Type B pancreatic cell (in vitro differentiated cells): ENCODE results near the gene UCN. TPM values are rescaled to one million over a fixed set of nuclear protein-coding genes. Genes with fewer than 3 reads are reported as not detected.
A peak's percentile ranks its signal among the peaks of the same experiment; 100 is the strongest.
"Not testable (repeated sequence)": the region's sequence is repeated elsewhere in the genome, so short reads cannot be mapped to it uniquely, and the experiment has no call there.

Experiments used
- DNase-seq: peaks from one replicate; pipeline ENCODE4 v3.0.0; 2021; ENCODE audit warnings: mixed read lengths; ENCODE audit not compliant: unreplicated experiment; ENCODE audit errors: extremely low spot score
- H3K27ac Mint-ChIP-seq: 2 replicates; pipeline ENCODE4 v1.8.0; 2021; ENCODE audit warnings: mild to moderate bottlenecking, mixed read lengths
- H3K27me3 Mint-ChIP-seq: 2 replicates; pipeline ENCODE4 v1.8.0; 2021; ENCODE audit warnings: mixed read lengths
- H3K36me3 Mint-ChIP-seq: 2 replicates; pipeline ENCODE4 v1.8.0; 2021; ENCODE audit warnings: mixed read lengths
- H3K4me1 Mint-ChIP-seq: one replicate; pipeline ENCODE4 v1.8.0; 2021; ENCODE audit warnings: mixed read lengths; ENCODE audit not compliant: unreplicated experiment
- H3K4me3 Mint-ChIP-seq: 2 replicates; pipeline ENCODE4 v1.8.0; 2021; ENCODE audit warnings: mild to moderate bottlenecking, mixed read lengths
- H3K9me3 Mint-ChIP-seq: 2 replicates; pipeline ENCODE4 v1.8.0; 2021; ENCODE audit warnings: mixed read lengths
- CTCF ChIP-seq: fragments of 200-600 bp; sonication (generic); conservative IDR thresholded peaks from 2 replicates; pipeline ENCODE4 v1.5.0; 2021; ENCODE audit warnings: antibody characterized with exemption, mild to moderate bottlenecking
- total RNA-seq: library from RNA; stranded (reverse); gene quantifications from 2 replicates; pipeline ENCODE4 v1.2.1, GENCODE V29; 2021; ENCODE audit warnings: low replicate concordance

Gene UCN
- total RNA-seq, 1 donor from 2014 or later = 4.1 TPM

- H3K4me1 Mint-ChIP-seq = no peaks in the 10 kb centered on the region
- peaks cover 56% of the 10 kb centered on the region for H3K27me3 Mint-ChIP-seq
- peaks cover 8% of the 10 kb centered on the region for H3K36me3 Mint-ChIP-seq
- H3K4me3 Mint-ChIP-seq = no peak overlapping the region
- no peak for DNase-seq
- H3K9me3 Mint-ChIP-seq = no peaks in the 10 kb centered on the region
- no peak for TF ChIP-seq CTCF
- H3K27ac Mint-ChIP-seq = no peak overlapping the region
Observed at GRCh38 chr2:27305516-27305915, 2.7 kb downstream of the UCN start.

GRCh38 chr2:27304488-27305240 lies 3.6 kb downstream of the UCN start:
- no peaks in the 10 kb centered on the region for H3K9me3 Mint-ChIP-seq
- no peak overlapping the region for H3K4me3 Mint-ChIP-seq
- H3K4me1 Mint-ChIP-seq = no peaks in the 10 kb centered on the region
- no peak overlapping the region for H3K27ac Mint-ChIP-seq
- peaks cover 4% of the 10 kb centered on the region for H3K36me3 Mint-ChIP-seq
- H3K27me3 Mint-ChIP-seq = peaks cover 54% of the 10 kb centered on the region
- no peak for TF ChIP-seq CTCF
- DNase-seq = no peak

- Mint-ChIP-seq H3K4me1 (no peaks in the 10 kb centered on the region), H3K27me3 (peaks cover 56% of the 10 kb centered on the region), H3K4me3 (peak overlapping the region; percentile 23), H3K9me3 (no peaks in the 10 kb centered on the region), H3K27ac (no peak overlapping the region), H3K36me3 (no peaks in the 10 kb centered on the region)
- DNase-seq = no peak
- peak; percentile 97 for TF ChIP-seq CTCF
Observed at GRCh38 chr2:27303093-27304025, 4.9 kb downstream of the UCN start.

- H3K9me3 Mint-ChIP-seq, DNase-seq: not testable (repeated sequence)
Observed at GRCh38 chr2:27300606-27301005, 7.6 kb downstream of the UCN start.

GRCh38 chr2:27298391-27299080 lies 9.7 kb downstream of the UCN start:
- Mint-ChIP-seq H3K36me3 (no peaks in the 10 kb centered on the region), H3K27me3 (peaks cover 33% of the 10 kb centered on the region), H3K9me3 (no peaks in the 10 kb centered on the region), H3K4me3 (no peak overlapping the region), H3K4me1 (peaks cover under 1% of the 10 kb centered on the region), H3K27ac (no peak overlapping the region)
- no peak for TF ChIP-seq CTCF
- no peak for DNase-seq

More at GRCh38 chr2:27300606-27301005, 7.6 kb downstream of the UCN start:
- not testable (repeated sequence) for H3K4me3 Mint-ChIP-seq, H3K27ac Mint-ChIP-seq, H3K4me1 Mint-ChIP-seq, H3K36me3 Mint-ChIP-seq
- peaks cover 48% of the 10 kb centered on the region for H3K27me3 Mint-ChIP-seq
